ENCODE results near the gene SLC16A8. TPM values are rescaled to one million over a fixed set of nuclear protein-coding genes. Genes with fewer than 3 reads are reported as not detected.

SLC16A8 gene
- total RNA-seq, 1 donor from 2014 or later = 0.08 TPM

GRCh38 chr22:38031491-38031890 is 52.5 kb downstream of the SLC16A8 start:
- TF ChIP-seq CTCF (IDR thresholded peaks at IDR 0.05; ENCODE audit: insufficient read depth, low read length, poor library complexity, severe bottlenecking) = no peak
- Histone ChIP-seq H3K4me3 (ENCODE audit: low read depth, low read length) (no peak overlapping the region), H3K27me3 (ENCODE audit: control insufficient read depth, insufficient read depth, low read length) (peaks cover 6% of the 10 kb centered on the region), H3K36me3 (ENCODE audit: control insufficient read depth, insufficient read depth, low read length) (no peaks in the 10 kb centered on the region)
- no peak for DNase-seq (ENCODE audit: low read depth)

- TF ChIP-seq CTCF (IDR thresholded peaks at IDR 0.05; ENCODE audit: insufficient read depth, low read length, poor library complexity, severe bottlenecking) = no peak
Observed at GRCh38 chr22:38030311-38031133, 53.5 kb downstream of the SLC16A8 start.

GRCh38 chr22:38029901-38030300 is 54.1 kb downstream of the SLC16A8 start:
- Histone ChIP-seq H3K4me3 (ENCODE audit: low read depth, low read length) (no peak overlapping the region), H3K27me3 (ENCODE audit: control insufficient read depth, insufficient read depth, low read length) (peaks cover 12% of the 10 kb centered on the region), H3K36me3 (ENCODE audit: control insufficient read depth, insufficient read depth, low read length) (no peaks in the 10 kb centered on the region)
- no peak for TF ChIP-seq CTCF (IDR thresholded peaks at IDR 0.05; ENCODE audit: insufficient read depth, low read length, poor library complexity, severe bottlenecking)
- no peak for DNase-seq (ENCODE audit: low read depth)

More at GRCh38 chr22:38030311-38031133, 53.5 kb downstream of the SLC16A8 start:
- Histone ChIP-seq H3K4me3 (ENCODE audit: low read depth, low read length) (no peak overlapping the region), H3K36me3 (ENCODE audit: control insufficient read depth, insufficient read depth, low read length) (no peaks in the 10 kb centered on the region), H3K27me3 (ENCODE audit: control insufficient read depth, insufficient read depth, low read length) (peaks cover 12% of the 10 kb centered on the region)
- no peak for DNase-seq (ENCODE audit: low read depth)

GRCh38 chr22:38029370-38029769 is 54.6 kb downstream of the SLC16A8 start:
- H3K27me3 ChIP-seq (ENCODE audit: control insufficient read depth, insufficient read depth, low read length) = peaks cover 17% of the 10 kb centered on the region
- DNase-seq (ENCODE audit: low read depth) = no peak
- H3K36me3 ChIP-seq (ENCODE audit: control insufficient read depth, insufficient read depth, low read length) = no peaks in the 10 kb centered on the region
- TF ChIP-seq CTCF (IDR thresholded peaks at IDR 0.05; ENCODE audit: insufficient read depth, low read length, poor library complexity, severe bottlenecking) = no peak
- no peak overlapping the region for H3K4me3 ChIP-seq (ENCODE audit: low read depth, low read length)

GRCh38 chr22:38028344-38029130 is 55.4 kb downstream of the SLC16A8 start:
- no peaks in the 10 kb centered on the region for H3K36me3 ChIP-seq (ENCODE audit: control insufficient read depth, insufficient read depth, low read length)
- DNase-seq (ENCODE audit: low read depth) = no peak
- no peak overlapping the region for H3K4me3 ChIP-seq (ENCODE audit: low read depth, low read length)
- peaks cover 18% of the 10 kb centered on the region for H3K27me3 ChIP-seq (ENCODE audit: control insufficient read depth, insufficient read depth, low read length)
- no peak for TF ChIP-seq CTCF (IDR thresholded peaks at IDR 0.05; ENCODE audit: insufficient read depth, low read length, poor library complexity, severe bottlenecking)

Other genes starting within 250 kb of the SLC16A8 start
- 28.6 and 45.0 TPM in 2 replicates for gene ANKRD54, start 239.8 kb downstream of the SLC16A8 start, total RNA-seq
- gene EIF3L, start 234.8 kb downstream of the SLC16A8 start, total RNA-seq = 439 and 469 TPM in 2 replicates
- gene MICALL1, start 177.9 kb downstream of the SLC16A8 start, total RNA-seq = 115 and 140 TPM in 2 replicates
- 0.75 TPM in 1 of 2 replicates, not detected in the other for gene C22orf23, start 130.6 kb downstream of the SLC16A8 start, total RNA-seq
- 77.9 and 79.8 TPM in 2 replicates for gene POLR2F, start 130.5 kb downstream of the SLC16A8 start, total RNA-seq
- not detected in 2 replicates for gene SOX10, start 99.6 kb downstream of the SLC16A8 start, total RNA-seq
- 53.9 and 55.6 TPM in 2 replicates for gene PICK1, start 26.8 kb downstream of the SLC16A8 start, total RNA-seq
- 4.1 and 5.4 TPM in 2 replicates for gene BAIAP2L2, start 26.5 kb upstream of the SLC16A8 start, total RNA-seq
- gene PLA2G6, start 97.6 kb upstream of the SLC16A8 start, total RNA-seq = 14.0 and 15.5 TPM in 2 replicates
- 67.2 and 99.5 TPM in 2 replicates for gene MAFF, start 117.8 kb upstream of the SLC16A8 start, total RNA-seq
- gene TMEM184B, start 188.8 kb upstream of the SLC16A8 start, total RNA-seq = 42.6 and 76.8 TPM in 2 replicates
- gene CSNK1E, start 233.2 kb upstream of the SLC16A8 start, total RNA-seq = 208 and 217 TPM in 2 replicates